ENCODE measurements around the gene GAB3.

The GAB3 gene

DNA sequence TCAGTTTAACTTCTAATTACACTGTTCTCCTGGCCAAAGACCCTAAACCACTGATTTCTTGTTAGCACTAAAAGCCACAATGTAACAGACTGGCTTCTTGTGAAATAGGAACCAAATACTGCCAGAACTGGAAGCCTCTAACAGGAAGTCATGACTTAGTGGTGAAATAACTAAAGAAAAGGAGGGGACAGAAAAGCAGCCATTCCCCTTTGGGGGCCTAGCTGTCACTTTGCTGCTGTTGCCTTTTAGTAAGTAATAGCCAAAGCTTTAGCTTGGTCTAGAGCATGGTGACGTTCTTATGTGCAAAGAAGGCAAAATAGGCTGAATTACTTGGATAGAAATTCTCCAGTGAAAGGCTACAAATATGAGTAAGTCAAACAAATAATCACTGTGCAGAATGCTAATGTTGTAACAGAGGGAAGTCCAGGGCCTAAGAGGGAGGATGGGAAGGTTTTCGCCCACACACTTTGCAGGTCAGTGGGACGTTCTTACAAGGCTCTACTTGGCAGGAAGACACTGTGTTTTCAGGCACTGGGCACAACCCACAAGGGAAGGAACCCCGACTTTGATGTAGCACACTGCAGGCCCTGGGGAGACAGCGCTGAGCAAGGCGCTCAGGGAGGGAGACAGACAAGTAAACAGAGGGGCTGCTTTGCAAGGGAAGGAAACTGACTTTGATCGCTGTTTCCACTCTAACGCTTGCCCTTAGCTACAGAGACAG lies 16.7 kb downstream of the GAB3 start:
- DNase-seq, result no peak
- H3K9me3 Mint-ChIP-seq, result no peaks in the 10 kb centered on the region
- peaks cover 88% of the 10 kb centered on the region for H3K4me1 Mint-ChIP-seq (ENCODE audit: low read depth)
- H3K27me3 Mint-ChIP-seq, result peaks cover 18% of the 10 kb centered on the region
- no peaks in the 10 kb centered on the region for H3K36me3 Mint-ChIP-seq (ENCODE audit: low read depth)
- peak overlapping the region; percentile 61 for H3K4me3 Mint-ChIP-seq
- H3K27ac Mint-ChIP-seq, result peak overlapping the region; percentile 93

DNA sequence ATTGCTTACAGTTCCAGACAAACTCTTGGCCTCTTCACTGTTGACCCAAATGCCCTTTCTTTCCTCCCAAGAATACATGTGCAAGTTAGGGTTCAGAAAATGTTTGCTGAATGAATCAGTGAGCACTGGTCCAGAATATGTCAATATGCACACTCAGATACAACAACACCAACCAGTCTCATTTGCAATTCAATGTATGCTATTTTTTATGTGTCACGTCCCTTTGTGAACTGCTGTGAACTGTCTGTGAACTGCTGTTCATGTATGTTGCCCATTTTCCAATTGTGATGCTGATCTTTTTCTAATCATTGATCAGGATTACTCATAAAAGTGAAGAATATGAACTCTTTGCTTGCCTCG lies 17.8 kb downstream of the GAB3 start:
- Mint-ChIP-seq H3K4me3 (peak overlapping the region; percentile 4), H3K27ac (peak overlapping the region; percentile 93), H3K27me3 (peaks cover 14% of the 10 kb centered on the region), H3K9me3 (no peaks in the 10 kb centered on the region), H3K36me3 (ENCODE audit: low read depth) (no peaks in the 10 kb centered on the region), H3K4me1 (ENCODE audit: low read depth) (peaks cover 87% of the 10 kb centered on the region)
- DNase-seq, result no peak

DNA sequence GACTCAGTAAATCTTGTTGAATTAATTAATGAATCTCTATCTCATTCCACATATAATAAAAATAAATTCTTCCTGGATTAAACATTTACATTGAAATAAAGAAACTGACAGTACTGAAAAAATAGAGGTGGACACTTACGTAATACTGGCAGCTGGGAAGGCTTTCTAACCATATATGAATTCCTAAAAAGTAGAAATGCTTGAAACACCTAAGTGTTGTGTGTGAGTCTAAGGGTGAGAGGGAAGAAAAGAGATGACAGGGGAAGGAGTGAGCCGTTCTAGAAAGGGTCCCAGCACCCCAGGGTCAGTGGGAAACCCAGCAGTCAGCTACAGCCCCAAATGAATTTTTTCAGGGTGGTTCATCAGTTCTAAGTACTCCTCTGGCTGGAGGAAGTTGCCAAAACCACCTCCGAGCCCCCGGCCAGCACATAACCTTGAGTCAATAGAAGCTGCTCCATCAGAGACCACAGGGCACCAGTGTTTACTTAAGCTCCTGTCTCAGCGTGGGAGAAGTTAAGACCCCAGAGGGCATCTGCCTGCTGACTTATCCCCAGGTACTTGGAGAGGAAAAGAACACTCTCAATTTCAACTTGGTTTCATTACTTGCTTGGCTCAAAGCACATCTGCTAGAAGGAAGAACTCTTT lies 18.3 kb downstream of the GAB3 start:
- DNase-seq, result no peak
- no peaks in the 10 kb centered on the region for H3K9me3 Mint-ChIP-seq
- H3K36me3 Mint-ChIP-seq (ENCODE audit: low read depth), result no peaks in the 10 kb centered on the region
- H3K27ac Mint-ChIP-seq, result peak overlapping the region; percentile 93
- H3K27me3 Mint-ChIP-seq, result peaks cover 13% of the 10 kb centered on the region
- peak overlapping the region; percentile 4 for H3K4me3 Mint-ChIP-seq
- peaks cover 84% of the 10 kb centered on the region for H3K4me1 Mint-ChIP-seq (ENCODE audit: low read depth)

DNA sequence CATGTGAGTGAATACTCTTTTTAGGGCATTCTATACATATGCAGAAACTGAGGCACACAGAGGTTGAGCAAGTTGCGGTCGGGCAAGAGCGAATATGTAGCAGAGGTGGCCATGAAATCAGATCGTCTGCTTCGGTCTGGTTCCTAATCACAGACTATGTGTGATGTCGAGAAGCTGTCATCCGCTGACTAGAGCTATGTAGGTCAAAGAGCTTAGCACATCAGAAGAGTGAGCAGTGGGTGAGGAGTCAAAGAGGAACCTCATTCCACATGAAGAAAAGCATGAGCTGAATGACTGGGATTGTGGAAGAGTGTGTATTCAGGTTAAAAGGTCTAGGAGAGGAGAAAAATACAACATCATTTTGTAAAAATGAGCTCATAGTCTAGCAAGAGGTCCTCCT lies 19.0 kb downstream of the GAB3 start:
- no peak for DNase-seq
- H3K27me3 Mint-ChIP-seq, result peaks cover 7% of the 10 kb centered on the region
- H3K4me3 Mint-ChIP-seq, result no peak overlapping the region
- peak overlapping the region; percentile 48 for H3K27ac Mint-ChIP-seq
- H3K36me3 Mint-ChIP-seq (ENCODE audit: low read depth), result no peaks in the 10 kb centered on the region
- H3K9me3 Mint-ChIP-seq, result no peaks in the 10 kb centered on the region
- peaks cover 80% of the 10 kb centered on the region for H3K4me1 Mint-ChIP-seq (ENCODE audit: low read depth)

DNA sequence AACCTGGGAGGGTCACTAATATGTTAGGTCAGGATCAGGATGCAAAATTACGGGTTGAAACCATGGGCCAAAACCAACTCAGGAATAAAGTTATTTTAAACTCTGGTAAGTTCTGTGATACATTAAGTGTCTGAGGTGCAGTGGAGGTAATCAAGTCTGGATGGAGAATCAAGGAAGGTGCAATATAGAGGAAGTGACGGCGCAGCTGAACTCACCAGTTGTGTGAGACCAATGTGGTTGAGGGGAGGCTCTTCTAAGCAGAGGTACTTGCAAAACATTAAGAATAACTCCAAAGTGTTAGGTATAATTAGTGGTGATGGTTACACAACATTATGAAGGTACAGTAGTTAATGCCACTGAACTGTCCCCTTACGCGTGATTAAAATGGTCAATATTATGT lies 19.7 kb downstream of the GAB3 start:
- H3K36me3 Mint-ChIP-seq (ENCODE audit: low read depth), result no peaks in the 10 kb centered on the region
- DNase-seq, result no peak
- no peak overlapping the region for H3K27ac Mint-ChIP-seq

DNA sequence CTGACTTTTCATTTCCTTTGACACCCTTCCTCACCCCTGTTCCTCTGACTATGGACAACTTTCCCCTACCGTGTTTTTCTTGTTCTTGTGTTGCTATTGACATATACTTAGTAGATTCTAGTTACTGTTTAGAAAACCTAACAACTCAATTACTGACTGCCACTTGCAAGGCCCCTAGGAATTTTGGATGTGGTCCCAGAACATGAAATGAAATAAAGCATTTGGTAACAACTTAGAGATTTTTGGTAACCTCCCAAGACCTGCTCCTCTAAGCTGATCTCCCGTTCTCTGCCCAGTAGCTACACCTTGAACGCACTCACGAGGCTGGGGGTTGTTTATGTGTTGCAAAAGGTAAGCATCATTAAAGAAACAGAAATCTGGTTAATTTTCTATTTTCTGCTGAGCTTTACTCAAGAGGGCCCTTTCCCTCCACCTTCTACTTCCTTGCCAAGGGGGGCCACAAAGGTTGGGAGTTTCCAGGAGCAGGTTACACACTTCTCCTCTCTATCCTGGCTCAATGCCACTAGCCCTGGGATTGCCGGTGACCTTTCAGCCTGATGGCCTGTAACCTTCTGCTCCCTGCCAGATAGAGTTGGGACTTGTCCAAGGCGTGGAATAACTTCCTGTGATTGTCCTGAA lies 20.5 kb downstream of the GAB3 start:
- peaks cover 5% of the 10 kb centered on the region for H3K27me3 Mint-ChIP-seq
- no peak for DNase-seq
- no peak overlapping the region for H3K27ac Mint-ChIP-seq
- H3K4me1 Mint-ChIP-seq (ENCODE audit: low read depth), result peaks cover 80% of the 10 kb centered on the region
- no peak overlapping the region for H3K4me3 Mint-ChIP-seq
- H3K9me3 Mint-ChIP-seq, result no peaks in the 10 kb centered on the region
- no peaks in the 10 kb centered on the region for H3K36me3 Mint-ChIP-seq (ENCODE audit: low read depth)

More for the DNA sequence above, 19.7 kb downstream of the GAB3 start:
- Mint-ChIP-seq H3K4me3 (no peak overlapping the region), H3K9me3 (no peaks in the 10 kb centered on the region), H3K4me1 (ENCODE audit: low read depth) (peaks cover 79% of the 10 kb centered on the region), H3K27me3 (peaks cover 5% of the 10 kb centered on the region)

DNA sequence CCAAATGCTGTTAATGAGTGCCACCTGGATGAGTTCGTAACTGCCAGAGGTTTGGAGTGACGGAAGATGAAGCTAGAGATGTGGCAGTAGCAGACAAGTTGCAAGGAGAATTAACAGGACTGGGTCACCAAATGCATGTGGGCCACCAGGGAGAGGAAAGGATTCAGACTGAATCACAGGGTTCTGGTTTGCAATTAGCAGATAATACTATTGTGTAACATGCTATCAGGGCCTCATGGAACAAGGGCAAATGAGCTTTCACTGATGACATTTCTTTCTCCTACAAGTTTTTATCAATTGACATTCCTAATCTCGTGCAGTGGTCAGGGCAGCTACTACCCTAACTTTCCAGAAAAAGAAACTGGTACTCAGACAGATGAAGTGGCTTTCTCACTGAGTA lies 21.4 kb downstream of the GAB3 start:
- Mint-ChIP-seq H3K4me3 (no peak overlapping the region), H3K36me3 (ENCODE audit: low read depth) (no peaks in the 10 kb centered on the region), H3K27ac (no peak overlapping the region), H3K9me3 (no peaks in the 10 kb centered on the region), H3K27me3 (peaks cover 5% of the 10 kb centered on the region), H3K4me1 (ENCODE audit: low read depth) (peaks cover 80% of the 10 kb centered on the region)
- no peak for DNase-seq

DNA sequence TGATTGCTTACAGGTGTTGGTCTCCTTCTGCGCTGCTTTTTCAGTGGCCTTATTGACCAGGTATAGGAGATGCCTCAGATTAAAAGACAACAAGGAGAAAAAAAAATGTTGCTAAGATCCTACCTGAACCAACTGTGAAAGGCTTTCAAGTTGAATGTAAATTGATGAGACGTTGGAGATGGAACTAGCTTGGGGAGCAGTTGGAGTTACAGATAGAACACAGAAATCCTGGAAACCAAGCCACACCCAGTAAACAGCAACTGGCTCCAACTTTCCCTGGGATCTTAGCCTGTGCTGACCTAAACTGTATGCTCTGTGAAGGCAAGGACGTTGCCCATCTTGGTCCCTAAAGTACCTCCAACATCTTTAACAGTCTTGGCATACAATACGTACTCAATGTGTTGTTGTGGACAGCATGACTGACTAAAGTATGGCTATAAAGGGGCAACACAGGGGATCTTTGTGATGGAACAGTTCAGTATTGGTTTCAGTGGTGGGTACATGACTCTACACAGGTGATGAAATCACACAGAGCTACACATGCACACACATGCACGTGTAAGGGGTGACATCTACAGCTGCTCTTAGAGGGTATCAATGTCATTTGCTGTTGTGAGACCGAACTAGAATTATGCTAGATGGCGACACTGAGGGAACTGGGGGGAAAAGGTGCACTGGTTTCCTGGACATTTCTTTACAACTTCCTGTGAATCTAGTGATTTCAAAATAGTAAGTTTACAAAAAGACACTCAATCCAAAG lies 22.3 kb downstream of the GAB3 start:
- Mint-ChIP-seq H3K27me3 (peaks cover 2% of the 10 kb centered on the region), H3K4me3 (no peak overlapping the region), H3K9me3 (no peaks in the 10 kb centered on the region), H3K36me3 (ENCODE audit: low read depth) (no peaks in the 10 kb centered on the region), H3K27ac (no peak overlapping the region), H3K4me1 (ENCODE audit: low read depth) (peaks cover 76% of the 10 kb centered on the region)
- DNase-seq, result no peak

DNA sequence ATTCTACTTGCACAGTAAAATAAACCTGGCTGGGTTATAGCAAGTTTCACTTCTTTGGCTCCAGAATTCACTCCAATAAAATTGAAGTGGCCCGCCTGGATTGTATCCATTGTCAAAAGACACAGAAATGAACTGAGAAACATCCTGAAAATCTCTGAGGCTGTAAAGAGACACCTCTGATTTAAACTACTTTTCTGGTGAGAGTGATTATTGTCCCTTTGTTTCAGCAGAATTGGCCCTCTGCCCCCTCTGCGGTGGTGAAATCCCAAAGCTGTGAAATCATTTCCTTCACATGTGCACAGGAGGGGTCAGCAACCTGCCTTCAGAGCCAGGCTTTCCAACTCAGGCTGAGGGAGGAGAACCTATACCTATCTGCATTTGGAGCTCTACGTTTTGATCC lies 23.0 kb downstream of the GAB3 start:
- Mint-ChIP-seq H3K9me3 (no peaks in the 10 kb centered on the region), H3K4me3 (no peak overlapping the region), H3K4me1 (ENCODE audit: low read depth) (peaks cover 71% of the 10 kb centered on the region), H3K27me3 (peaks cover 2% of the 10 kb centered on the region), H3K36me3 (ENCODE audit: low read depth) (no peaks in the 10 kb centered on the region), H3K27ac (no peak overlapping the region)
- no peak for DNase-seq

DNA sequence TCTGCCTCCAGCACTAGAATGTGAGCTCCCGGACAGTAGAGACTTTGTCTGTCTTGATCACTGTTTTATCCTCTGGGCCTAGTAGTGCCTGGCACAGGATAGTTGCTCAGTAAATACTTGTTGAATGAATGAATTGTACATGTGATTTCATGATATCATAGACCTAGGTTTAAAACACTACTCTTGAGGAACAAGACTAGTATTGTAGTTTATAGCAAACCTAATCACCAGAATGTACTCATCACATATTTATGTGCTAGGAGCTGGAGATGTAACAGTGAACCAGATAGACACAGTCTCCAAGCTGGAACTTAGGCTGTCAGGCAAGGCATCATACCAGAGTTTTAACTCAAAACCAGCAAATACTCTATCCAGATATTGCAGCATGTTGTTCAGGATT lies 23.5 kb downstream of the GAB3 start:
- Mint-ChIP-seq H3K36me3 (ENCODE audit: low read depth) (no peaks in the 10 kb centered on the region), H3K4me3 (no peak overlapping the region), H3K27me3 (peaks cover 2% of the 10 kb centered on the region), H3K4me1 (ENCODE audit: low read depth) (peaks cover 67% of the 10 kb centered on the region), H3K27ac (no peak overlapping the region), H3K9me3 (no peaks in the 10 kb centered on the region)
- DNase-seq, result no peak

DNA sequence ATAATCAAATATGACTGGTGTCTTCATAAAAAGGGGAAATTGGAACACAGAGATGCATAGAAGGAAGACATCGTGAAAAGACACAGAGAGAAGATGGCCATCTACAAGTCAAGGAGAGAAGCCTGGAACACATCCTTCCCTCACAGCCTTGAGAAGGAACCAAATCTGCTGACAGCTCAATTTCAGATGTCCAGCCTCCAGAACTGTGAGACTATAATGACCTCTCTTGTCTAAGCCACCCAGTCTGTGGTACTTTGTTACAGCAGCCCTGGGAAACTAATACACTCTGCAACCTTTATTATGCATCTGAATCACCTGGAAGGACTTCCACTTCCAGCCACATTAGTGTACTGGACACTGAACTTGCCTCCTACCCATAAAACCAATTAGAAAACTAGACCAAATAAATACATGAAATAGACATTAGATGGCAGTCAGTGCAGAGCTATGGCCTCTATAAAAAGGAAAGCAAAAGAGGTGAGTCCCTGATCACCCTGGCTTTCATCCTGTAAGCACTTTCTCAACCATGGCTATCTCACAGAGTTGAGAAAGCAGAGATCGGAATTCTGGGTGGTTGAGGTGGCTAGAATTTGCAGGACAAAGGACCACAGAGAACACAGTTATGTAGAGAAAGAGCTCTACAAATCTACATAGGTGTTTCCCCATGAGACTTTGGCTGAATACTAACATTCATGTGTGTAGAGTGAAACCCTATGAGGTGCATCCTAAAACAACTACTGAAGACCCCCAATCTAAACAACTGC lies 25.7 kb downstream of the GAB3 start:
- DNase-seq, result no peak
- H3K9me3 Mint-ChIP-seq, result no peaks in the 10 kb centered on the region
- no peak overlapping the region for H3K4me3 Mint-ChIP-seq
- H3K27ac Mint-ChIP-seq, result peak overlapping the region; percentile 31
- H3K36me3 Mint-ChIP-seq (ENCODE audit: low read depth), result no peaks in the 10 kb centered on the region
- no peaks in the 10 kb centered on the region for H3K27me3 Mint-ChIP-seq
- H3K4me1 Mint-ChIP-seq (ENCODE audit: low read depth), result peaks cover 52% of the 10 kb centered on the region

DNA sequence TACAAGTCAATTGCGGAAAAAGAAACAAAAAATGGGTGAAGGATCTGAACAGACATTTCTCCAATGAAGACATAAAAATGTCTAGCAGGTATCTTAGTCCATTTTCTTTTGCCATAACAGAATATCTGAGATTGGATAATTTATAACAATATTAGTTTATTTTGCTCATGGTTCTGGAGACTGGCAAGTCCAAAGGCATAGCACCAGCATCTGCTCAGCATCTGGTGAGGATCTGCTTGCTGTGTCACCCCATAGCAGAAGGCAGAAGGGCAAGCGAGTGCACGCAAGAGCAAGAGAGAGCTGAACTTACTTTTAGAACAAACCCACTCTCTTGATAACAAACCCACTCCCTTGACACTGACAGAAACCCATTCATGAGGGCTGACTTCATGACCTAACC lies 29.7 kb downstream of the GAB3 start:
- Mint-ChIP-seq H3K36me3 (ENCODE audit: low read depth) (no peaks in the 10 kb centered on the region), H3K4me1 (ENCODE audit: low read depth) (peaks cover 50% of the 10 kb centered on the region), H3K27ac (no peak overlapping the region), H3K4me3 (no peak overlapping the region), H3K9me3 (no peaks in the 10 kb centered on the region), H3K27me3 (peaks cover 9% of the 10 kb centered on the region)
- DNase-seq, result no peak

DNA sequence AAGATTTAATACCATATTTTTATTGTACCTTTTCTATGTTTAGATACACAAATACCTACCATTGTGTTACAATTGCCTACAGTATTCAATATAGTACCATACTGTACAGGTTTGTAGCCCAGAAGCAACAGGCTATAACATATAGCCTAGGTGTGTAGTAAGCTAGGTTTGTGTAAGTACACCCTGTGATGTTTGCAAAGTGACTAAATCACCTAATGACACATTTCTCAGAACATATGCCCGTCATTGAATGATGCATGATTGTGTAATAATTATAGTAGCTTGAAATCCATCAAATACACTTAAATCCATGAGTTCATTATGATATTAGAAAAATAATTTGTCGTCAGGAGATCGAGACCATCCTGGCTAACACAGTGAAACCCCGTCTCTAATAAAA lies 30.8 kb downstream of the GAB3 start:
- DNase-seq, result no peak
- no peaks in the 10 kb centered on the region for H3K36me3 Mint-ChIP-seq (ENCODE audit: low read depth)
- H3K4me3 Mint-ChIP-seq, result no peak overlapping the region
- H3K4me1 Mint-ChIP-seq (ENCODE audit: low read depth), result peaks cover 41% of the 10 kb centered on the region
- no peaks in the 10 kb centered on the region for H3K9me3 Mint-ChIP-seq
- H3K27ac Mint-ChIP-seq, result peak overlapping the region; percentile 77
- peaks cover 10% of the 10 kb centered on the region for H3K27me3 Mint-ChIP-seq

DNA sequence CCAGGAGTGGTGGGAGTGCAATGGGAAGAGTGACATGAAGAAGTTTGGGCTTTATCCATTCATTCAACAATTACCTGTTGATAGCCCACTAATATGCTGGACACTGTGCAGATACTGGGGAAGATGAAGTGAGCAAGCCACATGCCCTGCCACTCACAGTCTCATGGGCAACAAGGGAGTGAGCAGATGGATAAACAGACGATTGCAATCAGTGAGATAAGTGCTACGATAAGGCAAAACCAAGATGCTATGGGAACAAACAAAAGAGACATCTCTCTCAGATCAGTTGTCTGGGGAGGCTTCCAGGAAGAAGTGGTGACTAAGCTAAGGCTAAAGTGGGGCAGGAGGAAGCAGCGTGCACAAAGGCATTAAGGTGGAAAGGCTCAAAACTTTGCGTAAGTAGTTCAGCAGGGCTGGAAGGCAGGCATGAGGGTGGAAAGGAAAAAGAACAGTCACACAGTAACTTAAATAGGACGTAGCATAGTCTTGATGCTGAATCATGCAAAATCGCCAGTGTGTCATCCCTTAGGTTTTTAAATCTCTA lies 31.7 kb downstream of the GAB3 start:
- Mint-ChIP-seq H3K4me1 (ENCODE audit: low read depth) (peaks cover 36% of the 10 kb centered on the region), H3K9me3 (no peaks in the 10 kb centered on the region), H3K36me3 (ENCODE audit: low read depth) (no peaks in the 10 kb centered on the region), H3K27me3 (peaks cover 11% of the 10 kb centered on the region), H3K27ac (peak overlapping the region; percentile 77), H3K4me3 (peak overlapping the region; percentile 0)
- no peak for DNase-seq
